SK-N-SH treated with all-trans-retinoic acid at 6 μM for 48 hours (cell line): ENCODE data around the gene FAAH2.

Experiments used
- BACH2 ChIP-seq: fragments of 250-450 bp; sonication (Bioruptor Pico); IDR thresholded peaks from 2 replicates; pipeline ENCODE4 v1.9.0; 2021; ENCODE audit warnings: mild to moderate bottlenecking, borderline replicate concordance
- CSDC2 ChIP-seq: fragments of 250-450 bp; sonication (Bioruptor Pico); IDR thresholded peaks from 2 replicates; pipeline ENCODE4 v1.5.0; 2020; ENCODE audit warnings: mild to moderate bottlenecking, moderate library complexity
- ESRRG ChIP-seq: fragments of 250-450 bp; sonication (Bioruptor Pico); IDR thresholded peaks from 2 replicates; pipeline ENCODE4 v1.6.1; 2021; ENCODE audit warnings: mild to moderate bottlenecking
- GLIS3 ChIP-seq: fragments of 250-450 bp; sonication (Bioruptor Pico); IDR thresholded peaks from 2 replicates; pipeline ENCODE4 v1.5.0; 2020; ENCODE audit warnings: mild to moderate bottlenecking, moderate library complexity
- ISL1 ChIP-seq: fragments of 250-450 bp; sonication (Bioruptor Pico); IDR thresholded peaks from 2 replicates; pipeline ENCODE4 v2.1.2; 2022; ENCODE audit warnings: mild to moderate bottlenecking, moderate library complexity
- PATZ1 ChIP-seq: fragments of 250-450 bp; sonication (Bioruptor Pico); IDR thresholded peaks from 2 replicates; pipeline ENCODE4 v1.8.0; 2020; ENCODE audit warnings: mild to moderate bottlenecking, moderate library complexity, borderline replicate concordance
- POU6F1 ChIP-seq: fragments of 250-450 bp; sonication (Bioruptor Pico); IDR thresholded peaks from 2 replicates; pipeline ENCODE4 v1.8.0; 2021; ENCODE audit warnings: low read depth, mild to moderate bottlenecking, moderate library complexity, borderline replicate concordance
- PPARA ChIP-seq: fragments of 250-450 bp; sonication (Bioruptor Pico); IDR thresholded peaks from 2 replicates; pipeline ENCODE4 v1.5.0; 2020; ENCODE audit warnings: mild to moderate bottlenecking, borderline replicate concordance
- RARB ChIP-seq: fragments of 250-450 bp; sonication (Bioruptor Pico); IDR thresholded peaks from 2 replicates; pipeline ENCODE4 v1.8.0; 2021; ENCODE audit warnings: mild to moderate bottlenecking, moderate library complexity
- SNAI2 ChIP-seq: fragments of 250-450 bp; sonication (Bioruptor Pico); IDR thresholded peaks from 2 replicates; pipeline ENCODE4 v1.5.0; 2020; ENCODE audit warnings: mild to moderate bottlenecking, moderate library complexity
- ZFP3 ChIP-seq: fragments of 250-450 bp; sonication (Bioruptor Pico); IDR thresholded peaks from 2 replicates; pipeline ENCODE4 v1.5.0; 2020; ENCODE audit warnings: mild to moderate bottlenecking, moderate library complexity
- ZFP30 ChIP-seq: fragments of 450-650 bp; formaldehyde crosslinking; IDR thresholded peaks from 2 replicates; pipeline ENCODE4 v1.5.0; 2022; ENCODE audit warnings: mild to moderate bottlenecking, moderate library complexity
- ZNF70 ChIP-seq: fragments of 450-650 bp; formaldehyde crosslinking; IDR thresholded peaks from 2 replicates; pipeline ENCODE4 v1.5.0; 2020; ENCODE audit warnings: mild to moderate bottlenecking, moderate library complexity

GRCh38 chrX:57528670-57529255 is 242.3 kb downstream of the FAAH2 start:
- no peak for TF ChIP-seq SNAI2 (CRISPR knock-in tag)
- no peak for TF ChIP-seq ISL1
- no peak for TF ChIP-seq POU6F1 (CRISPR knock-in tag)
- no peak for TF ChIP-seq PATZ1 (CRISPR knock-in tag)
- no peak for TF ChIP-seq PPARA (CRISPR knock-in tag)
- no peak for TF ChIP-seq ZNF70 (CRISPR knock-in tag)
- TF ChIP-seq ZFP30 (CRISPR knock-in tag) = no peak
- TF ChIP-seq ZFP3 (CRISPR knock-in tag) = no peak
- no peak for TF ChIP-seq GLIS3 (CRISPR knock-in tag)
- TF ChIP-seq CSDC2 (CRISPR knock-in tag) = no peak
- no peak for TF ChIP-seq BACH2 (CRISPR knock-in tag)
- no peak for TF ChIP-seq ESRRG (CRISPR knock-in tag)
- no peak for TF ChIP-seq RARB (CRISPR knock-in tag)
